ENCODE results near the gene KCNIP3.

The KCNIP3 gene

GRCh38 chr2:95356821-95357700, 59.9 kb downstream of the KCNIP3 start:
- H3K27me3 ChIP-seq = no peaks in the 10 kb centered on the region
- TF ChIP-seq CTCF (IDR thresholded peaks at IDR 0.05; ENCODE audit: low read depth, low read length) = no peak
- H3K4me1 ChIP-seq = no peaks in the 10 kb centered on the region
- no peaks in the 10 kb centered on the region for H3K36me3 ChIP-seq
- no peaks in the 10 kb centered on the region for H3K9me3 ChIP-seq
- no peak for DNase-seq
- H3K4me3 ChIP-seq (ENCODE audit: low read depth, low read length) = no peak overlapping the region

GRCh38 chr2:95357717-95358280, 60.7 kb downstream of the KCNIP3 start:
- H3K27me3 ChIP-seq = no peaks in the 10 kb centered on the region
- no peak for DNase-seq
- no peaks in the 10 kb centered on the region for H3K36me3 ChIP-seq
- TF ChIP-seq CTCF (IDR thresholded peaks at IDR 0.05; ENCODE audit: low read depth, low read length) = no peak
- H3K4me1 ChIP-seq = no peaks in the 10 kb centered on the region
- H3K4me3 ChIP-seq (ENCODE audit: low read depth, low read length) = no peak overlapping the region
- H3K9me3 ChIP-seq = no peaks in the 10 kb centered on the region

- no peak for TF ChIP-seq CTCF (IDR thresholded peaks at IDR 0.05; ENCODE audit: low read depth, low read length)
- Histone ChIP-seq H3K4me1 (no peaks in the 10 kb centered on the region), H3K4me3 (ENCODE audit: low read depth, low read length) (no peak overlapping the region), H3K36me3 (no peaks in the 10 kb centered on the region), H3K9me3 (no peaks in the 10 kb centered on the region), H3K27me3 (no peaks in the 10 kb centered on the region)
- no peak for DNase-seq
Observed at GRCh38 chr2:95359031-95359430, 61.9 kb downstream of the KCNIP3 start.

GRCh38 chr2:95359501-95359930, 62.4 kb downstream of the KCNIP3 start:
- Histone ChIP-seq H3K4me3 (ENCODE audit: low read depth, low read length) (no peak overlapping the region), H3K4me1 (no peaks in the 10 kb centered on the region), H3K27me3 (no peaks in the 10 kb centered on the region), H3K9me3 (no peaks in the 10 kb centered on the region), H3K36me3 (no peaks in the 10 kb centered on the region)
- no peak for TF ChIP-seq CTCF (IDR thresholded peaks at IDR 0.05; ENCODE audit: low read depth, low read length)
- DNase-seq = no peak

- no peaks in the 10 kb centered on the region for H3K27me3 ChIP-seq
- H3K36me3 ChIP-seq = no peaks in the 10 kb centered on the region
- no peak overlapping the region for H3K4me3 ChIP-seq (ENCODE audit: low read depth, low read length)
- H3K9me3 ChIP-seq = no peaks in the 10 kb centered on the region
- DNase-seq = no peak
- H3K4me1 ChIP-seq = no peaks in the 10 kb centered on the region
- no peak for TF ChIP-seq CTCF (IDR thresholded peaks at IDR 0.05; ENCODE audit: low read depth, low read length)
Observed at GRCh38 chr2:95361216-95361980, 64.3 kb downstream of the KCNIP3 start.

All from BE2C (cell line).